DMS114 treated with DMSO at 0.1 percent for 48 hours (cell line): ENCODE data around the gene CLEC14A.

Source experiments
- DNase-seq: peaks from one replicate; lab custom pipeline; 2025; ENCODE audit not compliant: unreplicated experiment; lab: John Stamatoyannopoulos, UW

Gene CLEC14A

DNA sequence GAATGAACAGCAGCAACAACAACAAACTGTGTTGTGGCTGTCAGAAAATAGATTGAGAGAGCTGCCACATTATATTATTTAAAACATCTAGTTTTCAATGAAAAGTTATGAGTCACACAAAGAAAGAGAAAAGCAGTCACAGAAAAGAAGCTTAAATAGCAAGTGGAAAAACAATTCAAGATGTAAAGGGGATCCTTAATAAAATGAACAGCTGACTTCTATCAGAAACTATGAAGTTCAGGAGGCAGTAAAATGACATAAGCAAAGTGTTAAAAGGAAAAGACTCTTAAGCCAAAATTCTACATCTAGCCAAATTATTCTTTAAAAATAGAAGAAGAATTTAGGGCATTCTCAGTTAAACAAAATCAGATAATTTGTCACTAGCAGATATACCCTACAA lies 5.6 kb downstream of the CLEC14A start:
- no peak for DNase-seq

DNA sequence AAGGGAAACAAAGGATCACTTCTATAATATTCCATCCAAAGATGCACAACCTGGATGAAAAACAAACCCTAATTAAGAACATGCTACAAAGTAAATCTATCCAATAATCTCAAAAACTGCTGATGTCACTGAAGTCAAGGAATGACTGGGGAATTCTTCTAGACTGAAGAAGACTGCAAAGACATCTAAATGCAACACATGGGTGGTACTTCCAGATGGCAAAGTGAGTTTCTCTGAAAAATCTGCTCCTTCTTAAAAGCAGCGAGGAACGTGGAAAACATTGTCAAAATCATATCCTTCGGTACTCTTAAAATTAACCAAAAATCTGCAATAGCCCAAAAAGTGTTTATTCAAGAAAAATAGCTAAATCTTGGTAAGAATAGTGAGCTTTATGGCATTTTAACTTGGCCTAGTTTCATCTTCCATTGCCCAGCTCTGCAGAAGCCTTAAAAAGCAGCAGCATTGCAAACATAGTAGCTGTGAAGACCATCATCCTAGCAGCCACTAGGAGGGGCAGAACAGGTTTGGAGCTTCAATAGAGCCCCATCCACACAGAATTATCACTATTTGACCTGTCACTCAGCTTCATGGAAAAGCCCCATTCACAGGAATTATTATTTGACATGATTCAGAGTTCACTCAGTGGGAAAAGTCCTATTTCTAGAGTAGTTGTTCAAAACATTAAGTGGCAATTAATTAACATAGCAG lies 7.4 kb downstream of the CLEC14A start:
- no peak for DNase-seq

DNA sequence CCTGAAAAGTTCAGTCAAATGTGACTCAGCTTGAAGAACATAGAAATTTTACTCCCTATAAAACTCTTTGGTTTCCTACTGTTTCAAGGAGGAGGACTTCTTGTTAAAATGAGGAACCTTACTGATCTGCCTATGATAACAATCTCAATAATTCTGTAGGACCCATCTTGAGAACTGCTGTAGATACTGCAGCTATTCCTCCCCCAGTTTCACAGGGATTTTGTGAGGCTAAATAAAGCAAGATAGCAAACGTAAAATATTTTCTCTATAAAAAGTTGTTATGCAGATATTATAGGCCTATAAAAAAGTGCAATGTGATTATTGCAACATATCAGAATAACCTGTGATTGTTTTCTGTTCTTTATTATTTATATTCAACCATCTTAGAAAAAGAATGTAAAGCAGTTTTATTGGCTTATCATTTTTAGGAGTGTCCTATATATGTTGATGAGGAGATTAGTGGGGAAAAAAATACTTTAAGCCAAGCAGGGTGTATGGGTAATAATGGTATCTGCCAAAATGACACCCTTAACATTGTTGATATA lies 12.1 kb downstream of the CLEC14A start:
- DNase-seq, result no peak

DNA sequence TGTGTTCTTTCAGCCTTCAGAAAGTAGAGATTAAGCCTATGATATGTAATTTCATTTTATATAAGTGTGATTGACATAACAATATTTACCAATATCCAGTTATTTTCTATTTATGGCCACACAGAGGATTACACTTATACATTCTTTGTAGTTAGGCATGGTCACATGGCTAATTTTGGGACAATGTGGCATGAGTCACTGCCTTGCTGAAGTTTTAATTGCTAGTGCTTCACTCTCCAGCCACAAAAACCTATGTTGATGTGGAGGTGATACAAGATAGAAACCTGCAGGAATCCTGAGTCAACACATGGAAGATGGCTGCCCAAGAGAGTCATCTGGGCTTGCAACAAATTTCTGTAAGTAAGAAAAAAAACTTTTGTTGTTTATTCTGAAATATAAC lies 17.0 kb downstream of the CLEC14A start:
- no peak for DNase-seq

GRCh38 chr14:38238332-38238731 lies 17.6 kb downstream of the CLEC14A start:
- no peak for DNase-seq

- no peak for DNase-seq
These were observed 22.7 kb downstream of the CLEC14A start for GRCh38 chr14:38233218-38233617.

GRCh38 chr14:38226366-38226765 lies 29.5 kb downstream of the CLEC14A start:
- no peak for DNase-seq

DNA sequence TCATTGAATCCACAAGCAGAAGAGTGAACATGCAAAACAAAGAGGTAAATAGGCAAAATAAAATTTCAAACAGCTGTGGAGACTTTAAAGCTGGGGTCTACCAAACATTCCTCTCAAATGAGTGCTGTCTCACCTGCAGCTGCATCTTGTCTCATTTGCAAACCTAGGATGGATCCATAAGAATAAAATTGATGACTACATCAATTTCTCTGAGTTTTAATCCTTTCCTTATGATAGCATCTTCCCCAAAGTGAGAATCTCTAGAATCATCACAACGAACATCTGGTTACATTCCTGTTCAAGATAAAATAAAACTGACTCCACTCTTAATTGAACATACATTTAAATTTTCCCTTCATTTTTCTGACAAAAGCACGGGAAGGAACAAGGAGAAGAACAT lies 29.9 kb downstream of the CLEC14A start:
- no peak for DNase-seq

DNA sequence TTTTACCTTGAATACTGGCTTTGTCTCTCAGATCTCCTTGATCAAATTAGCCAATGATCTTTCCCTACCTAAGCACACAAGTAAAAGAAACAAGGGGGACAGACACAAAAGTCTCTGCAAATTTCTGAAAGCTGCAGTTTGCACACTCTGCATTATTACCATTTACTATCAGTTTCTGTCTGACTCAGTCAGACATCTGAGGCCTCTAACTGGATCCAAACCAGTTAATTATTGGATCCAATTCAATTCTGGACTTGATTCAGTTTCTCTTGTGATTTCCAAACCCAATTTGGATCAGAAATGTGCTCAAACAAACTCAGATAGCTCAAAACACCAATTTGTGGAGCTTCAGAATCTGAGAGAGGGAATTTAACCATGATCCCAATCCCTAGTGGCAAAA lies 31.6 kb downstream of the CLEC14A start:
- no peak for DNase-seq

GRCh38 chr14:38221077-38221476 lies 34.8 kb downstream of the CLEC14A start:
- DNase-seq, result no peak

GRCh38 chr14:38217553-38217952 lies 38.3 kb downstream of the CLEC14A start:
- no peak for DNase-seq

- DNase-seq, result no peak
These were observed 42.9 kb downstream of the CLEC14A start for GRCh38 chr14:38213001-38213400.

DNA sequence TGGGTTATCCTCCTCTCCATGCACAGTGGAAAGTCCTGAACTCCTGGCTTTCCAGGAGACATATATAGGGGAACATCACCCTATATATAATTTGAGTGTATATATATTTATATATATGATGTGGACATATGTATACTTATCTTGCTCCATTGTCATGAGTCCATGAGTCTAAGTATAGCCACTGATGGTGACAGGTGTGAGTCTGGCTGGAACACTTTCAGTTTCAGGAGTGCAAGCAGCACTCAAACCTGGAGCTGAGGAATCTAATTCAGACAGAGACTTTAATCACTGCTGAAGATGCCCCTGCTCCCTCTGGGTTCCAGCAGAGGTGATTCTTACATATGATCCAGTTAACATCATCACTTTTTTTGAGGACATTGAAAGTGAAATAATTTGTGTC lies 43.8 kb downstream of the CLEC14A start:
- DNase-seq, result no peak

DNA sequence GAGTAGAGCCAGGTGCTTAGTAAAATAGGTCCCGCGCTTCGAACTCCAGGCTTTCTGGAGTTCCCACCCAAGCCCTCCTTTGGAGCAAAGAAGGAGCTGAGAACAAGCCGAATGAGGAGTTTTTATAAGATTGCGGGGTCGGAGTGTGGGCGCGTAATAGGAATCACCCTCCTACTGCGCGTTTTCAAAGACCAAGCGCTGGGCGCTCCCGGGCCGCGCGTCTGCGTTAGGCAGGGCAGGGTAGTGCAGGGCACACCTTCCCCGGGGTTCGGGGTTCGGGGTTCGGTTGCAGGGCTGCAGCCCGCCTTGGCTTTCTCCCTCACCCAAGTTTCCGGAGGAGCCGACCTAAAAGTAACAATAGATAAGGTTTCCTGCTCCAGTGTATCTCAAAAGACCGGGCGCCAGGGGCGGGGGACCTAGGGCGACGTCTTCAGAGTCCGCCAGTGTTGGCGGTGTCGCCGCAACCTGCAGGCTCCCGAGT lies 44.6 kb downstream of the CLEC14A start:
- no peak for DNase-seq

DNA sequence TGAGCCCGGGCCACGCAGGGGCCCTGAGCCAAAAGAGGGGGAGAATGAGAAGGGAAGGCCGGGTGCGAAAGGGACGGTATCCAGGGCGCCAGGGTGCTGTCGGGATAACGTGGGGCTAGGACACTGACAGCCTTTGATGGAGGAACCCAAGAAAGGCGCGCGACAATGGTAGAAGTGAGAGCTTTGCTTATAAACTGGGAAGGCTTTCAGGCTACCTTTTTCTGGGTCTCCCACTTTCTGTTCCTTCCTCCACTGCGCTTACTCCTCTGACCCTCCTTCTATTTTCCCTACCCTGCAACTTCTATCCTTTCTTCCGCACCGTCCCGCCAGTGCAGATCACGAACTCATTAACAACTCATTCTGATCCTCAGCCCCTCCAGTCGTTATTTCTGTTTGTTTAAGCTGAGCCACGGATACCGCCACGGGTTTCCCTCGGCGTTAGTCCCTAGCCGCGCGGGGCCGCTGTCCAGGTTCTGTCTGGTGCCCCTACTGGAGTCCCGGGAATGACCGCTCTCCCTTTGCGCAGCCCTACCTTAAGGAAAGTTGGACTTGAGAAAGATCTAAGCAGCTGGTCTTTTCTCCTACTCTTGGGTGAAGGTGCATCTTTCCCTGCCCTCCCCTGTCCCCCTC lies 45.2 kb downstream of the CLEC14A start:
- DNase-seq, result no peak

- DNase-seq, result no peak
These were observed 46.0 kb downstream of the CLEC14A start for GRCh38 chr14:38209572-38210557.

- no peak for DNase-seq
These were observed 47.0 kb downstream of the CLEC14A start for GRCh38 chr14:38208618-38209562.

GRCh38 chr14:38207736-38208617 lies 47.9 kb downstream of the CLEC14A start, which contains the start of gene SSTR1:
Gene SSTR1 (plus strand): TSS chr14:38207904. CDS start chr14:38209390, 1,486 bp downstream.
- DNase-seq, result no peak

- peak; percentile 4 for DNase-seq
These were observed 48.5 kb downstream of the CLEC14A start for GRCh38 chr14:38207377-38207735.
